ENCODE measurements around the gene FBRSL1.

Gene FBRSL1

GRCh38 chr12:132476421-132476820 is 13.5 kb upstream of the FBRSL1 start:
- no peak for DNase-seq (ENCODE audit: extremely low read depth, insufficient read length)
- TF ChIP-seq, protein P1, sequence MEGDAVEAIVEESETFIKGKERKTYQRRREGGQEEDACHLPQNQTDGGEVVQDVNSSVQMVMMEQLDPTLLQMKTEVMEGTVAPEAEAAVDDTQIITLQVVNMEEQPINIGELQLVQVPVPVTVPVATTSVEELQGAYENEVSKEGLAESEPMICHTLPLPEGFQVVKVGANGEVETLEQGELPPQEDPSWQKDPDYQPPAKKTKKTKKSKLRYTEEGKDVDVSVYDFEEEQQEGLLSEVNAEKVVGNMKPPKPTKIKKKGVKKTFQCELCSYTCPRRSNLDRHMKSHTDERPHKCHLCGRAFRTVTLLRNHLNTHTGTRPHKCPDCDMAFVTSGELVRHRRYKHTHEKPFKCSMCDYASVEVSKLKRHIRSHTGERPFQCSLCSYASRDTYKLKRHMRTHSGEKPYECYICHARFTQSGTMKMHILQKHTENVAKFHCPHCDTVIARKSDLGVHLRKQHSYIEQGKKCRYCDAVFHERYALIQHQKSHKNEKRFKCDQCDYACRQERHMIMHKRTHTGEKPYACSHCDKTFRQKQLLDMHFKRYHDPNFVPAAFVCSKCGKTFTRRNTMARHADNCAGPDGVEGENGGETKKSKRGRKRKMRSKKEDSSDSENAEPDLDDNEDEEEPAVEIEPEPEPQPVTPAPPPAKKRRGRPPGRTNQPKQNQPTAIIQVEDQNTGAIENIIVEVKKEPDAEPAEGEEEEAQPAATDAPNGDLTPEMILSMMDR (IDR thresholded peaks at IDR 0.05; ENCODE audit: insufficient read depth, low read length, poor library complexity, severe bottlenecking): no peak
- no peaks in the 10 kb centered on the region for H3K36me3 ChIP-seq (ENCODE audit: control insufficient read depth, insufficient read depth, low read length)
- no peaks in the 10 kb centered on the region; the same call in 1 of the 2 replicates for H3K27me3 ChIP-seq (replicated peaks; ENCODE audit: control insufficient read depth, insufficient read depth, low read length)
- no peak overlapping the region for H3K4me3 ChIP-seq (replicated peaks; ENCODE audit: low read depth, low read length)

GRCh38 chr12:132477017-132477702 is 12.8 kb upstream of the FBRSL1 start:
- no peaks in the 10 kb centered on the region for H3K36me3 ChIP-seq (ENCODE audit: control insufficient read depth, insufficient read depth, low read length)
- H3K27me3 ChIP-seq (replicated peaks; ENCODE audit: control insufficient read depth, insufficient read depth, low read length): no peaks in the 10 kb centered on the region; the same call in 1 of the 2 replicates
- no peak for DNase-seq (ENCODE audit: extremely low read depth, insufficient read length)
- no peak overlapping the region for H3K4me3 ChIP-seq (replicated peaks; ENCODE audit: low read depth, low read length)
- TF ChIP-seq, protein P1 (IDR thresholded peaks at IDR 0.05; ENCODE audit: insufficient read depth, low read length, poor library complexity, severe bottlenecking): no peak

- TF ChIP-seq, protein P1 (IDR thresholded peaks at IDR 0.05; ENCODE audit: insufficient read depth, low read length, poor library complexity, severe bottlenecking): no peak
- H3K36me3 ChIP-seq (ENCODE audit: control insufficient read depth, insufficient read depth, low read length): no peaks in the 10 kb centered on the region
- no peak overlapping the region for H3K4me3 ChIP-seq (replicated peaks; ENCODE audit: low read depth, low read length)
- H3K27me3 ChIP-seq (replicated peaks; ENCODE audit: control insufficient read depth, insufficient read depth, low read length): no peaks in the 10 kb centered on the region; the same call in 1 of the 2 replicates
- no peak for DNase-seq (ENCODE audit: extremely low read depth, insufficient read length)
Observed at GRCh38 chr12:132477703-132478432, 12.1 kb upstream of the FBRSL1 start.

GRCh38 chr12:132478433-132478803 is 11.5 kb upstream of the FBRSL1 start:
- Histone ChIP-seq H3K27me3 (replicated peaks; ENCODE audit: control insufficient read depth, insufficient read depth, low read length) (no peaks in the 10 kb centered on the region; the same call in 1 of the 2 replicates), H3K36me3 (ENCODE audit: control insufficient read depth, insufficient read depth, low read length) (no peaks in the 10 kb centered on the region), H3K4me3 (replicated peaks; ENCODE audit: low read depth, low read length) (no peak overlapping the region)
- TF ChIP-seq, protein P1 (IDR thresholded peaks at IDR 0.05; ENCODE audit: insufficient read depth, low read length, poor library complexity, severe bottlenecking): no peak
- no peak for DNase-seq (ENCODE audit: extremely low read depth, insufficient read length)

DNA sequence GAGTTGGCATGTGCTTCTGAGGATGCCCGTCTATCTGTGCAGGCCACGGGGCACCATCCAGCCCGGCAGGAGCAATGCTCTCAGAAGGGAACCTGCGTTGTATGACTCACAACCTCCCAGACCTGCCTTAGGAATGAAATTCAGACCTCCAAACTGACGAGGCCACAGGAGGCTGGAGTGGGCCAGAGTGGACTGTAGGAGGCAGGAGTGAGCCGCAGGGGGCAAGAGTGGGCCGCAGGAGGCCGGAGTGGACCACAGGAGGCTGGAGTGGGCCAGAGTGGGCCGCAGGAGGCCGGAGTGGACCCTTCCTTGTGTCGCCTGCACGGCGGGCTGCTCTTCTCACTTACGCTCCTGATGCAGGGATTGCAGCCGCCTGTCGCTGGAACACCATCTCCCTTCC is 11.1 kb upstream of the FBRSL1 start:
- H3K4me3 ChIP-seq (replicated peaks; ENCODE audit: low read depth, low read length): no peak overlapping the region
- TF ChIP-seq, protein P1 (IDR thresholded peaks at IDR 0.05; ENCODE audit: insufficient read depth, low read length, poor library complexity, severe bottlenecking): peak; percentile 17
- no peaks in the 10 kb centered on the region; the same call in 1 of the 2 replicates for H3K27me3 ChIP-seq (replicated peaks; ENCODE audit: control insufficient read depth, insufficient read depth, low read length)
- H3K36me3 ChIP-seq (ENCODE audit: control insufficient read depth, insufficient read depth, low read length): no peaks in the 10 kb centered on the region
- DNase-seq (ENCODE audit: extremely low read depth, insufficient read length): no peak
